SJCRH30 (cell line): Measurements from ENCODE around the gene NKAIN4. TPM values are rescaled to one million over a fixed set of nuclear protein-coding genes. Genes with fewer than 3 reads are reported as not detected.

ENCODE experiments used
- DNase-seq, 2 experiments: peaks; one replicate each; pipeline ENCODE4 v3.0.0-alpha.2; 2015 to 2020
- H3K27ac ChIP-seq: fragments of 250-450 bp; sonication (Bioruptor Pico); 2 replicates; pipeline ENCODE4 v1.5.1; 2020; ENCODE audit warnings: mild to moderate bottlenecking, moderate library complexity
- H3K27me3 ChIP-seq: fragments of 250-450 bp; sonication (Bioruptor Pico); 2 replicates; pipeline ENCODE4 v1.5.1; 2020; ENCODE audit warnings: mild to moderate bottlenecking, moderate library complexity
- H3K36me3 ChIP-seq: fragments of 250-450 bp; sonication (Bioruptor Pico); 2 replicates; pipeline ENCODE4 v1.5.1; 2020; ENCODE audit warnings: mild to moderate bottlenecking, moderate library complexity
- H3K4me1 ChIP-seq: fragments of 250-450 bp; sonication (Bioruptor Pico); 2 replicates; pipeline ENCODE4 v1.5.1; 2020; ENCODE audit warnings: mild to moderate bottlenecking, moderate library complexity
- H3K4me3 ChIP-seq: fragments of 250-450 bp; sonication (Bioruptor Pico); 2 replicates; pipeline ENCODE4 v1.5.1; 2020; ENCODE audit warnings: mild to moderate bottlenecking, moderate library complexity
- H3K9me3 ChIP-seq: fragments of 250-450 bp; sonication (Bioruptor Pico); replicated peaks from 2 replicates; pipeline ENCODE4 v1.5.1; 2020; ENCODE audit warnings: mild to moderate bottlenecking, moderate library complexity
- total RNA-seq: library from RNA; depleted of rRNA; stranded (reverse); fragments of >200 nt; shearing (Covaris generic); gene quantifications from 2 replicates; pipeline ENCODE4 v1.2.3, GENCODE V29; 2014

NKAIN4 gene
- total RNA-seq, 1 experiment from 2014 or later, result 15.5 TPM

GRCh38 chr20:63292292-63292701, 38.0 kb upstream of the NKAIN4 start:
- no peak overlapping the region for H3K27ac ChIP-seq
- H3K27me3 ChIP-seq, result peaks cover 7% of the 10 kb centered on the region
- no peak overlapping the region for H3K4me3 ChIP-seq
- no peaks in the 10 kb centered on the region for H3K9me3 ChIP-seq
- H3K4me1 ChIP-seq, result no peaks in the 10 kb centered on the region
- DNase-seq, result peak in 1 of 2 experiments; percentile 59
- peaks cover 19% of the 10 kb centered on the region for H3K36me3 ChIP-seq

- no peak for DNase-seq
- no peak overlapping the region for H3K4me3 ChIP-seq
- peaks cover 7% of the 10 kb centered on the region for H3K27me3 ChIP-seq
- no peak overlapping the region for H3K27ac ChIP-seq
- peaks cover 19% of the 10 kb centered on the region for H3K36me3 ChIP-seq
- no peaks in the 10 kb centered on the region for H3K4me1 ChIP-seq
- no peaks in the 10 kb centered on the region for H3K9me3 ChIP-seq
Observed at GRCh38 chr20:63291811-63292210, 37.5 kb upstream of the NKAIN4 start.

- Histone ChIP-seq H3K27me3 (peaks cover 5% of the 10 kb centered on the region), H3K4me3 (no peak overlapping the region), H3K4me1 (no peaks in the 10 kb centered on the region), H3K9me3 (no peaks in the 10 kb centered on the region), H3K27ac (no peak overlapping the region), H3K36me3 (peaks cover 20% of the 10 kb centered on the region)
- DNase-seq, result peak; percentile 64 to 74
Observed at GRCh38 chr20:63290677-63291472, 36.6 kb upstream of the NKAIN4 start.

GRCh38 chr20:63290136-63290676, 35.9 kb upstream of the NKAIN4 start:
- Histone ChIP-seq H3K27ac (no peak overlapping the region), H3K36me3 (peaks cover 27% of the 10 kb centered on the region), H3K4me1 (no peaks in the 10 kb centered on the region), H3K4me3 (no peak overlapping the region), H3K9me3 (no peaks in the 10 kb centered on the region), H3K27me3 (no peaks in the 10 kb centered on the region; the same call in 1 of the 2 replicates)
- DNase-seq, result no peak

GRCh38 chr20:63289311-63290135, 35.3 kb upstream of the NKAIN4 start:
- peaks cover 31% of the 10 kb centered on the region for H3K36me3 ChIP-seq
- no peaks in the 10 kb centered on the region for H3K4me1 ChIP-seq
- no peaks in the 10 kb centered on the region for H3K9me3 ChIP-seq
- no peak overlapping the region for H3K27ac ChIP-seq
- DNase-seq, result no peak
- no peak overlapping the region for H3K4me3 ChIP-seq
- H3K27me3 ChIP-seq, result no peaks in the 10 kb centered on the region

GRCh38 chr20:63288581-63289251, 34.5 kb upstream of the NKAIN4 start:
- H3K4me1 ChIP-seq, result no peaks in the 10 kb centered on the region
- H3K9me3 ChIP-seq, result no peaks in the 10 kb centered on the region
- no peak for DNase-seq
- no peaks in the 10 kb centered on the region for H3K27me3 ChIP-seq
- peaks cover 31% of the 10 kb centered on the region for H3K36me3 ChIP-seq
- no peak overlapping the region for H3K27ac ChIP-seq
- H3K4me3 ChIP-seq, result no peak overlapping the region

GRCh38 chr20:63287697-63288580, 33.7 kb upstream of the NKAIN4 start:
- Histone ChIP-seq H3K27ac (no peak overlapping the region), H3K27me3 (no peaks in the 10 kb centered on the region), H3K9me3 (no peaks in the 10 kb centered on the region), H3K36me3 (peaks cover 38% of the 10 kb centered on the region), H3K4me1 (no peaks in the 10 kb centered on the region), H3K4me3 (no peak overlapping the region)
- no peak for DNase-seq

GRCh38 chr20:63286781-63287696, 32.8 kb upstream of the NKAIN4 start:
- H3K27me3 ChIP-seq, result no peaks in the 10 kb centered on the region
- H3K4me3 ChIP-seq, result no peak overlapping the region
- peaks cover 44% of the 10 kb centered on the region for H3K36me3 ChIP-seq
- no peak for DNase-seq
- no peaks in the 10 kb centered on the region for H3K9me3 ChIP-seq
- no peaks in the 10 kb centered on the region for H3K4me1 ChIP-seq
- H3K27ac ChIP-seq, result no peak overlapping the region

GRCh38 chr20:63285636-63286615, 31.7 kb upstream of the NKAIN4 start:
- Histone ChIP-seq H3K36me3 (peaks cover 45% of the 10 kb centered on the region), H3K4me3 (no peak overlapping the region), H3K9me3 (no peaks in the 10 kb centered on the region), H3K27me3 (no peaks in the 10 kb centered on the region), H3K27ac (no peak overlapping the region), H3K4me1 (no peaks in the 10 kb centered on the region)
- DNase-seq, result no peak

GRCh38 chr20:63284981-63285524, 30.8 kb upstream of the NKAIN4 start:
- no peak overlapping the region for H3K27ac ChIP-seq
- no peak for DNase-seq
- no peaks in the 10 kb centered on the region for H3K27me3 ChIP-seq
- no peaks in the 10 kb centered on the region for H3K4me1 ChIP-seq
- no peak overlapping the region for H3K4me3 ChIP-seq
- H3K36me3 ChIP-seq, result peaks cover 54% of the 10 kb centered on the region
- no peaks in the 10 kb centered on the region for H3K9me3 ChIP-seq

GRCh38 chr20:63284544-63284949, 30.3 kb upstream of the NKAIN4 start:
- no peaks in the 10 kb centered on the region for H3K9me3 ChIP-seq
- peaks cover 59% of the 10 kb centered on the region for H3K36me3 ChIP-seq
- no peaks in the 10 kb centered on the region for H3K4me1 ChIP-seq
- DNase-seq, result no peak
- no peak overlapping the region for H3K4me3 ChIP-seq
- H3K27me3 ChIP-seq, result no peaks in the 10 kb centered on the region
- no peak overlapping the region for H3K27ac ChIP-seq

- H3K9me3 ChIP-seq, result no peaks in the 10 kb centered on the region
- no peak overlapping the region for H3K4me3 ChIP-seq
- no peak overlapping the region for H3K27ac ChIP-seq
- no peaks in the 10 kb centered on the region for H3K27me3 ChIP-seq
- H3K36me3 ChIP-seq, result peaks cover 61% of the 10 kb centered on the region
- no peaks in the 10 kb centered on the region for H3K4me1 ChIP-seq
- no peak for DNase-seq
Observed at GRCh38 chr20:63284083-63284440, 29.8 kb upstream of the NKAIN4 start.
